GM12878 (cell line): Measurements from ENCODE around the gene TRIM17. TPM values are rescaled to one million over a fixed set of nuclear protein-coding genes. Genes with fewer than 3 reads are reported as not detected.

Experiments used
- ATAC-seq: fragments of 200-7000 bp; cut with Tn5 transposase; 3 replicates; pipeline ENCODE4 v1.9.1; 2020; ENCODE audit warnings: mild to moderate bottlenecking, moderate library complexity
- BruUV-seq: library from RNA; stranded (reverse); fragments of 400-500 nt; replicated peaks from 2 replicates; lab custom pipeline; 2021; lab: Mats Ljungman, UMichigan
- CTCF ChIA-PET: fragments of 300-600 bp; sonication (Branson Sonifier 250); formaldehyde crosslinking; extraction: SDS; loops from one replicate; lab custom pipeline; 2021; ENCODE audit warnings: inconsistent platforms; lab: Yijun Ruan, JAX
- POLR2A ChIA-PET: fragments of 350-600 bp; formaldehyde crosslinking; extraction: SDS; loops from one replicate; lab custom pipeline; 2021; ENCODE audit warnings: inconsistent platforms; lab: Charles Lee
- RAD21 ChIA-PET: fragments of 300-600 bp; sonication (Branson Sonifier 250); formaldehyde crosslinking; loops from one replicate; lab custom pipeline; 2023; ENCODE audit warnings: antibody characterized with exemption; ENCODE audit not compliant: unreplicated experiment; lab: Charles Lee
- SMC1A ChIA-PET: fragments of 300-600 bp; sonication (Branson Sonifier 250); formaldehyde crosslinking; loops from one replicate; lab custom pipeline; 2023; ENCODE audit not compliant: unreplicated experiment, uncharacterized antibody; lab: Charles Lee
- DNase-seq: peaks from one replicate; pipeline ENCODE4 v3.0.0-alpha.2; 2011; ENCODE audit warnings: low read depth, low spot score
- FAIRE-seq: peaks from 3 replicates; lab custom pipeline; 2011; peaks lifted over from hg19 to GRCh38; lab: Jason Lieb, UNC
- H2AFZ ChIP-seq: 2 replicates; pipeline ENCODE4 v1.6.0; 2011; ENCODE audit warnings: low read depth, low read length, control low read depth; ENCODE audit not compliant: control insufficient read depth
- H3K27ac ChIP-seq: 2 replicates; pipeline ENCODE4 v1.5.1; 2011; ENCODE audit warnings: control low read depth; ENCODE audit not compliant: control insufficient read depth, insufficient read depth
- H3K27me3 ChIP-seq, 2 experiments: replicated peaks in 1 of 2; 2 replicates each; pipeline versions ENCODE4 v1.6.0 to v1.6.1; 2011; ENCODE audit warnings: low read length in 1 of 2; ENCODE audit not compliant: control insufficient read depth in 2 of 2, insufficient read depth in 2 of 2
- H3K36me3 ChIP-seq, 2 experiments: 2 replicates each; pipeline ENCODE4 v1.5.1; 2011; ENCODE audit warnings: low read length in 1 of 2; ENCODE audit not compliant: control insufficient read depth in 2 of 2, insufficient read depth in 2 of 2
- H3K4me1 ChIP-seq: 2 replicates; pipeline ENCODE4 v1.6.1; 2011; ENCODE audit warnings: mild to moderate bottlenecking, low read length, moderate library complexity, mixed read lengths; ENCODE audit not compliant: control insufficient read depth, insufficient read depth
- H3K4me2 ChIP-seq: 2 replicates; pipeline ENCODE4 v1.6.0; 2011; ENCODE audit warnings: control low read depth; ENCODE audit not compliant: control insufficient read depth, insufficient read depth
- H3K4me3 ChIP-seq: fragments of 200-600 bp; sonication (generic); 2 replicates; pipeline ENCODE4 v1.5.1; 2016
- H3K79me2 ChIP-seq: 2 replicates; pipeline ENCODE4 v1.6.0; 2011; ENCODE audit warnings: low read length; ENCODE audit not compliant: control insufficient read depth, insufficient read depth
- H3K9ac ChIP-seq: 2 replicates; pipeline ENCODE4 v1.8.0; 2011; ENCODE audit warnings: low read length, control low read depth, mixed read lengths; ENCODE audit not compliant: control insufficient read depth, insufficient read depth
- H3K9me3 ChIP-seq: replicated peaks from 3 replicates; pipeline ENCODE4 v1.5.1; 2011; ENCODE audit warnings: mild to moderate bottlenecking, low read length; ENCODE audit not compliant: control insufficient read depth, insufficient read depth
- H4K20me1 ChIP-seq: 2 replicates; pipeline ENCODE4 v1.6.0; 2011; ENCODE audit not compliant: control insufficient read depth, insufficient read depth
- BHLHE40 ChIP-seq, 2 experiments: fragments of 450-650 bp in 1 of 2; IDR thresholded peaks; 2 replicates each; pipeline ENCODE4 v1.6.1; 2011 to 2017; ENCODE audit warnings: low read depth in 2 of 2, borderline replicate concordance in 1 of 2, improper control_type of control experiment in 1 of 2, low read length in 1 of 2, mild to moderate bottlenecking in 1 of 2
- E2F8 ChIP-seq: fragments of 450-650 bp; IDR thresholded peaks from 2 replicates; pipeline ENCODE4 v1.6.1; 2018; ENCODE audit warnings: mild to moderate bottlenecking, low read depth, moderate library complexity; ENCODE audit not compliant: partially characterized antibody
- TCF3 ChIP-seq: IDR thresholded peaks from 2 replicates; pipeline ENCODE4 v1.6.1; 2012; ENCODE audit warnings: low read depth, mild to moderate bottlenecking, low read length, borderline replicate concordance; ENCODE audit not compliant: insufficient read depth
- ZZZ3 ChIP-seq: IDR thresholded peaks from 2 replicates; pipeline ENCODE4 v1.6.1; 2011; ENCODE audit warnings: low read depth; ENCODE audit not compliant: control insufficient read depth, insufficient read length
- whole genome bisulfite sequencing: methylation state at CpG from one replicate; pipeline ENCODE4 v1.1.6; 2016; ENCODE audit warnings: low lambda C conversion rate; ENCODE audit not compliant: insufficient replicate concordance, insufficient coverage; ENCODE audit errors: missing lambda C conversion rate; 5-methylcytosine and 5-hydroxymethylcytosine counted together
- in situ Hi-C: fragments of 300-500 bp; cut with MboI; formaldehyde crosslinking; loops from 9 replicates; pipeline ENCODE4 v1.14.3; 2018; ENCODE audit warnings: mixed read lengths
- intact Hi-C: fragments of 100-400 bp; cut with micrococcal nuclease; formaldehyde crosslinking; loops from one replicate; pipeline ENCODE4 v1.14.2; 2022; ENCODE audit not compliant: unreplicated experiment
- polyA plus RNA-seq, 11 experiments: library from polyadenylated mRNA; depleted of rRNA in 4 of 11; unstranded in 6 of 11; stranded (reverse) in 5 of 11; fragments of >200 nt; fragmentation: Nextera tagmentation in 4 of 11; fragmentation: Illumina TruSeq in 1 of 11; extraction: Ambion mirVana in 4 of 11; extraction: Trizol in 1 of 11; gene quantifications; 1 replicate in 1 of 11; 2 replicates in 10 of 11; pipeline versions ENCODE4 v1.2.1 to v1.2.3, GENCODE V29; 2011 to 2016; ENCODE audit warnings: inconsistent platforms in 2 of 11, missing spikeins in 2 of 11, low read depth in 1 of 11
- total RNA-seq, 4 experiments: library from RNA; depleted of rRNA in 3 of 4; stranded (reverse); fragments of >200 nt in 3 of 4; fragmentation: Illumina TruSeq in 1 of 4; extraction: Trizol in 1 of 4; gene quantifications; 2 replicates each; pipeline versions ENCODE4 v1.2.1 to v1.2.3, GENCODE V29; 2013 to 2021
- TF ChIP-seq, protein P1 (sequence below): IDR thresholded peaks from 2 replicates; pipeline ENCODE4 v1.6.1; 2012; ENCODE audit warnings: mild to moderate bottlenecking, low read depth, low read length

The TRIM17 gene
- total and polyA plus RNA-seq, 10 of the 15 experiments (the other 5 are each of a cell fraction or from before 2014, with no cell fraction given): 0.16 to 0.32 TPM; not detected in 8

- SMC1A ChIA-PET: no interaction called here
- ATAC-seq: peak; percentile 41
- POLR2A ChIA-PET: no interaction called here
- H3K79me2 ChIP-seq: no peaks in the 10 kb centered on the region
- RAD21 ChIA-PET: no interaction called here
- 45% methylated on average over 34 of the region's 34 CpGs for WGBS
- no peaks in the 10 kb centered on the region for H3K36me3 ChIP-seq
- no peak overlapping the region for H3K27ac ChIP-seq
- no peak overlapping the region for H2AFZ ChIP-seq
- no peaks in the 10 kb centered on the region; a peak in 1 of 4 replicates for H3K27me3 ChIP-seq
- in situ Hi-C loops: no loop called here
- no peak overlapping the region for H3K4me3 ChIP-seq
- no peaks in the 10 kb centered on the region for H4K20me1 ChIP-seq
- no peak overlapping the region for H3K4me2 ChIP-seq
- H3K9ac ChIP-seq: no peak overlapping the region
- H3K9me3 ChIP-seq: no peaks in the 10 kb centered on the region; the same call in 2 of the 3 replicates
- no peaks in the 10 kb centered on the region for H3K4me1 ChIP-seq
- no peak for FAIRE-seq
- no peak for DNase-seq
- no TSS peak for BruUV-seq
- CTCF ChIA-PET: no interaction called here
- intact Hi-C loops: no loop called here
- TF ChIP-seq E2F8 (no peak), TCF3 (no peak), ZZZ3 (no peak), BHLHE40 (IDR thresholded peaks at IDR 0.05; ENCODE audit: borderline replicate concordance in 1 of 2, low read depth in 2 of 2, low read length in 1 of 2) (peak in 1 of 2 experiments; percentile 12; a peak in 1 of 4 replicates)
- TF ChIP-seq, protein P1, sequence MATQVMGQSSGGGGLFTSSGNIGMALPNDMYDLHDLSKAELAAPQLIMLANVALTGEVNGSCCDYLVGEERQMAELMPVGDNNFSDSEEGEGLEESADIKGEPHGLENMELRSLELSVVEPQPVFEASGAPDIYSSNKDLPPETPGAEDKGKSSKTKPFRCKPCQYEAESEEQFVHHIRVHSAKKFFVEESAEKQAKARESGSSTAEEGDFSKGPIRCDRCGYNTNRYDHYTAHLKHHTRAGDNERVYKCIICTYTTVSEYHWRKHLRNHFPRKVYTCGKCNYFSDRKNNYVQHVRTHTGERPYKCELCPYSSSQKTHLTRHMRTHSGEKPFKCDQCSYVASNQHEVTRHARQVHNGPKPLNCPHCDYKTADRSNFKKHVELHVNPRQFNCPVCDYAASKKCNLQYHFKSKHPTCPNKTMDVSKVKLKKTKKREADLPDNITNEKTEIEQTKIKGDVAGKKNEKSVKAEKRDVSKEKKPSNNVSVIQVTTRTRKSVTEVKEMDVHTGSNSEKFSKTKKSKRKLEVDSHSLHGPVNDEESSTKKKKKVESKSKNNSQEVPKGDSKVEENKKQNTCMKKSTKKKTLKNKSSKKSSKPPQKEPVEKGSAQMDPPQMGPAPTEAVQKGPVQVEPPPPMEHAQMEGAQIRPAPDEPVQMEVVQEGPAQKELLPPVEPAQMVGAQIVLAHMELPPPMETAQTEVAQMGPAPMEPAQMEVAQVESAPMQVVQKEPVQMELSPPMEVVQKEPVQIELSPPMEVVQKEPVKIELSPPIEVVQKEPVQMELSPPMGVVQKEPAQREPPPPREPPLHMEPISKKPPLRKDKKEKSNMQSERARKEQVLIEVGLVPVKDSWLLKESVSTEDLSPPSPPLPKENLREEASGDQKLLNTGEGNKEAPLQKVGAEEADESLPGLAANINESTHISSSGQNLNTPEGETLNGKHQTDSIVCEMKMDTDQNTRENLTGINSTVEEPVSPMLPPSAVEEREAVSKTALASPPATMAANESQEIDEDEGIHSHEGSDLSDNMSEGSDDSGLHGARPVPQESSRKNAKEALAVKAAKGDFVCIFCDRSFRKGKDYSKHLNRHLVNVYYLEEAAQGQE: no peak
These were observed 44.3 kb downstream of the TRIM17 start for GRCh38 chr1:228372183-228373003.
